ENCODE results near the gene ATG12.
A peak's percentile ranks its signal among the peaks of the same experiment; 100 is the strongest.
"Not testable (repeated sequence)": the region's sequence is repeated elsewhere in the genome, so short reads cannot be mapped to it uniquely, and the experiment has no call there.

Gene ATG12

DNA sequence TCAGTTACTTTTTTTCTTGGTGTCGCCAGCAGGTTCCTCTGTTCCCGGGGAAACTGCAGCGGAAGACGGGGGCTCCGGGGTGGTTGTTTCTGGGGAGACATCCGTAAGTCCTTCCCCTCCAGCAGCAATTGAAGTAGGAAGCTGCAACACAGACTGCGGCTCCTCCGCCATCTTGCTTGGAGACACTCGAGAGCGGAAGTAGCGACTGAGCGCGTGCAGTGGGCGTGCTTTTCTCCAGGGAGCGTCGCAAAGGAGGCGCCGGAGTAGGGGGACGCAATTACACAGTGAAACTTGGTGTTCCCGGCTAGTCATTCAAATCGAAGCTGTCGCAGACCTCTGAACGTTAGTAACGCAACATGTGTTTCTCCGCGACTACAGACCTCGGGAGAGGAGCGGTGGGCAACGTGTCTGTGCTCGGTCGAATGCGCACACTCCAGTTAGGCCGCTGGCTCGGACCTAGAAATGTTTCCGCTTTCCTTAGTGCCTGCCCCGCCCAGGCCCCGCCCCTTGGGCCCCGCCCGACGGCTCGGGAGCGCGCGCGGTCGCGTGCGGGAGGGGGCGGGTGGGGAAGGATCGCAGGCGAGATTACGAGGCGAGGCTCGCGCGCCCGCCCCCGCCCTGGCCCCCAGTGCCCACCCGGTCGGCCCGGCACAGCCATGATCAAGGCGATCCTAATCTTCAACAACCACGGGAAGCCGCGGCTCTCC, at the start of gene ATG12, which contains the start of gene AP3S1:
Gene ATG12, minus strand, starts transcription at position 184 of the 707 bp plus-strand sequence. Its CDS starts 13 bp downstream, at position 171.
Gene AP3S1, plus strand, starts transcription at position 554 of the 707 bp plus-strand sequence. Its CDS starts 103 bp downstream, at position 657.
- peak; percentile 89 for DNase-seq

DNA sequence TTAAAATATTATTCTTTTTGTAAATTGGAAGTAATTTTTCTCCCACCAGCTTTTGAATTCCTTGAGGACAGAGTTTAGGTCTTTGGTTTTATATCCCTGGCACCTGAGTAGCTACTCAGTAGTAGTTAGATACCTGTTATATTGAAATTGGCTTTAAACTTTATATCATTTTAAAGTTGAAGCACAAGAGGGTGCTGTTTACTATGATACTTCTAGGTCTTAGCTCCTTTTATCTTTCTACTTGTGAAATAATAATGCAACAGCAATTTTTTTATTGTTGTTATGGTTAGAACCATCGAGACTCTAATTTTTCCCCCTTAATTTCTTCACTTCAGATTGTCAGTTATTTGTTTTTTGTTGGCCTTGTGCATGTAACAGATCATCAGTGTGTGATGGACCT, 46.7 kb upstream of the ATG12 start:
- DNase-seq = no peak

DNA sequence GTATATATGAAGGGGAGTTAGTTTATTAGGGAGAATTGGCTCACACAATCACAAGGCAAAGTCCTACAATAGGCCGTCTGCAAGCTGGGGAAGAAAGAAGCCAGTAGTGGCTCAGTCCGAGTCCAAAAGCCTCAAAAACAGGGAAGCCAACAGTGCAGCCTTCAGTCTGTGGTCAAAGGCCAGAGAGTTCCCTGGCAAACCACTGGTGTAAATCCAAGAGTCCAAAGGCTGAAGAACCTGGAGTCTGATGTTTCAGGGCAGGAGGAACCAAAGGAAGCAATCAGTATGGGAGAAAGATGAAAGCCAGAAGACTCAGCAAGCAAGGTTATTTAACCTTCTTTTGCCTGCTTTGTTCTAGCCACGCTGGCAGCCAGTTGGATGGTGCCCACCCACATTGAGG, 43.8 kb upstream of the ATG12 start:
- not testable (repeated sequence) for DNase-seq

DNA sequence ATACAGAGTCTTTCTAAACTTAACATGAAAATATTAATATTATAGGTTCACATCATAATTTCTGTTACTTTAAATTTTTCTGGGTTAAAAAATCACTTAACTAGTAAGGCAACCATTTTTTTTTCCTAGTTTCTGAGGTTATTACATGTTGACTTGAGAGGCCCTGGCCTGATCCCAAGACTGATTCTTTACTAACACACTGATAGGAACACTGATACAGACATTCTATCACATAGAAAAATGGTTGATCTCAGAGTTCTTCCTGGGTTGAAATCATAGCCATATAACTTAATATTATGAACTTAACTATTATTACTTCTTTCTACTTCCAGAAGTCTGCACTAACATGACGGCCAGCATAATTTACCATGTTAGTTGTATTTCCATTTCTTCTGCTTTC, 43.3 kb upstream of the ATG12 start:
- DNase-seq = no peak

DNA sequence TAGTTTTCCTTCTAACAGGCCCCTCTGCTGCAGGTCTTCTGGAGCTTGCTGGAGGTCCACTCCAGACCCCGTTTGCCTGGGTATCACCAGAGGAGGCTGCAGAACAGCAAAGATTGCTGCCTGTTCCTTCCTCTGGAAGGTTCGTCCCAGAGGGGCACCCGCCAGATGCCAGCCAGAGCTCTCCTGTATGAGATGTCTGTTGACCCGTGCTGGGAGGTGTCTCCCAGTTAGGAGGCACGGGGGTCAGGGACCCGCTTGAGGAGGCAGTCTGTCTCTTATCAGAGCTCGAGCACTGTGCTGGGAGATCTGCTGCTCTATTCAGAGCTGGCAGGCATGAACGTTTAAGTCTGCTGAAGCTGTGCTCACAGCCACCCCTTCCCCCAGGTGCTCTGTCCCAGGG, 41.1 kb upstream of the ATG12 start:
- not testable (repeated sequence) for DNase-seq

DNA sequence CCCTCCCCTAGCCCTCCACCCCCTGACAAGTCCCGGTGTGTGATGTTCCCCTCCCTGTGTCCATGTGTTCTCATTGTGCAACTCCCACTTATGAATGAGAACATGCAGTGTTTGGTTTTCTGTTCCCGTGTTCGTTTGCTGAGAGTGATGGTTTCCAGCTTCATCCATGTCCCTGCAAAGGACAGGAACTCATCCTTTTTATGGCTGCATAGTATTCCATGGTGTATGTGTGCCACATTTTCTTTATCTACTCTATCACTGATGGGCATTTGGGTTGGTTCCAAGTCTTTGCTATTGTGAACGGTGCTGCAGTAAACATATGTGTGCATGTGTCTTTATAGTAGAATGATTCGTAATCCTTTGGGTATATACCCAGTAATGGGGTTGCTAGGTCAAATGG, 36.0 kb upstream of the ATG12 start:
- not testable (repeated sequence) for DNase-seq

DNA sequence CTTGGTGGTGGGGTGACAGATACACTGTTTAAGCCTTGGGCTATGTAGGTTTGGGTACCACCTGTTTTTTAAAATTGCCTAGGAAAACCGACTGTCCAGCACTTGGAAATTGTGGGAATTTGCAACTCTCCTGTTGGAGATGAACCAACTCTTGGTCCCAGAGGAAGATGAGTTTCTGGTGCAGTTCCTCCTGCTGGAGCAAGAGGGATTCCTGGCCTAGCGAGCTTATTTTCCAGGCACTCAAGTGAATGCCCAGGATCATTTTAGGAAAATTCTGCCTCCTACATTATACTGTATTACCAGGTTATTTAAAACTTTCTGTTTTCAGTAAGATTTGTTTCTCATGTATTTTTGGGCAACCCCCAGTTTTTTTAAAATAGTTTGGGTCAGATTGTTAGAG, 34.1 kb upstream of the ATG12 start:
- DNase-seq = no peak

DNA sequence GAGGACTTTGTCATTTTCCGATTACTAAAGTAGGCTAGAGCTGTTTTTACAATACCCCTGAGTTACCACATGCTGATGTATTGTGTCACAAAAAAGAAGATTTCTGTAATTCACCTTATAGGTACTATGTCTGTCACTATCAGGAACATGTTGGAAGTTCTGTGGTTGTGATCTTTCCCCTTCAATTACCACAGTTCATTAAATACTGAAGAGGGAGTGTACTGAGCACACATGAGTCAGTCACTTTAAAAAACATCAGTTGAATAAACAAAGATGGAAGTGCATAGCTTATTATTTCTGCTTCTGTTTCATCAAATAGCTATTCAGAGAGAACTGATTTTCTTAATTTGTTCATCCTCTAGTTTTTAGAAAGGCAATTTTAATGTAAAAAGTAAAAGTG, 32.0 kb upstream of the ATG12 start:
- no peak for DNase-seq

DNA sequence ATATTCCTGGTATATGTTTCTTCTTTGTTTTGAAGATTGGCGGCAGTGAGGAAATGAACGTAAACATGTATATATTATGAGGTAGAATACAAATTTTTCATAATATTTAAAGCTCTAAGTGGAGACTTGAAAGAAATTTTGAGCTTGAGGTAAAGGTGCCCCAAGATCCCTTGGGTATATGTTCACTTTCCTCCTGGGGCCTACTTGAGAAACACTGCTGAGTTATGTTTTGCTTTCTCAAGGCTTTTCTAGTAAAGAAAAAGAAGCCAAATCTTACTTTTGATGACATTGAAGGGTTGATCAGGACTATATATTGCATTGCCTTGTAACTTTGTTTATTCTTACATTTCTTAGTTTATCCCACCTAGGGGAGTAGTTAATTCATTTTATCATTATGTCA, 31.1 kb upstream of the ATG12 start:
- no peak for DNase-seq

DNA sequence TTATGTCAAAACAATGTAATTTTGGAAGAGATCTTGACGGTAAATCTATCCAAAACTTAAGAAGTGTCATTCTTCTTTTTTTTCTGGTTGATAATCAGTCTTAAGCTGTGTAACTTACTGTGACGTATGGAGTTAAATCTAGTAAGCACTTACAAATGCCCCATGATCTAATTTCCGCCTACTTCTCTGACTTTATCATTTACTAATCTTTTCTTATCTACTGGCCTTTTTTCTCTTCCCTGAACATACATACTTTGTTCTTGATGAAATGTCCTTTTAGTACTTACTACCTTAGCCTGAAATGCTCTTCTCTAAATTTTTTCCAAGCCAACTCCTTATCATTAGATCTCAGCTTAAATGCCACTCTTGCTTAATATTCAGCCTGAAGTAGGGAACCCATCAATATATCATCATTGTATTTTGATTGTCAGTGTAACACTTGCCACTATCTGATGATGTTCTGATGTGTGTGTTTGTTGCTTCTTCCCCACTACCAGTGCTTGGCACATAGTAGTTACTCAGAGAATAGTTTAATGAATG, 28.0 kb upstream of the ATG12 start:
- no peak for DNase-seq

DNA sequence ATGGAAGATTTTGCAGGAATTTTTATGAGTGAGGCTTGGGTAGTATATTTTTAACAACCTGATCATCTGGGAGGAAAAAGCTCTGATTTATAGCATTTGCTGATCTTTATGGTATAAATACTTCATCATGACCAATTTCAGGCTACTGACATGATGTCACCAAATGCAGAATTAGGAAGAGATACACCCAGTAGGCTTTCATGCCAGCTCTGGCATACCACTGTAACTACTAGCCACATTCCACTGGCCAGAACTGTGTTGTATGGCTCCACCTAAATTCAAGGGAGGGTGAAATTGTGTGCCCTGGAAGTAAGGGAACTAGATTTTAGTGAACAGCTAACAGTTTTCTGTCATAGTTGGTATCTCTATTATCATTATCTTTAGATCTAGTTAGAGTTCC, 18.0 kb upstream of the ATG12 start:
- DNase-seq = no peak

DNA sequence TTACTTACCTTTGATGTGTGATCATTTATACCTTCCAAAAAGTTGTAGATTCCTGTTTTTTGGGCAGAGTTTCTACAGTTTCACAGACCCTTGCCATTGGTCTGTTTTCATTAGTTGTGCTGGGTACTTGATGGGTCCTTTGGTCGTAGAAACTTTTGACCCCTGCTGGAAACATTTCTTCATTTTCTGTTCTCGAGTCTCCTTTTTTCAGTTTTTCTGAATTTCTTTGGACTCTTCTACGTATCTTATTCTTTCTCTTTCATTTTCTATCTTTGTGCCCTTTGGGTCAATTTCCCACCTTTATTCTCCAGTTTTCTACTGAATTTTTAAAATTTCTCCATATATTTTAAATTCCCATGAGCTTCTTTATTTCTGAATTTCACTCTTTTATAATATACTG, 17.0 kb upstream of the ATG12 start:
- no peak for DNase-seq

DNA sequence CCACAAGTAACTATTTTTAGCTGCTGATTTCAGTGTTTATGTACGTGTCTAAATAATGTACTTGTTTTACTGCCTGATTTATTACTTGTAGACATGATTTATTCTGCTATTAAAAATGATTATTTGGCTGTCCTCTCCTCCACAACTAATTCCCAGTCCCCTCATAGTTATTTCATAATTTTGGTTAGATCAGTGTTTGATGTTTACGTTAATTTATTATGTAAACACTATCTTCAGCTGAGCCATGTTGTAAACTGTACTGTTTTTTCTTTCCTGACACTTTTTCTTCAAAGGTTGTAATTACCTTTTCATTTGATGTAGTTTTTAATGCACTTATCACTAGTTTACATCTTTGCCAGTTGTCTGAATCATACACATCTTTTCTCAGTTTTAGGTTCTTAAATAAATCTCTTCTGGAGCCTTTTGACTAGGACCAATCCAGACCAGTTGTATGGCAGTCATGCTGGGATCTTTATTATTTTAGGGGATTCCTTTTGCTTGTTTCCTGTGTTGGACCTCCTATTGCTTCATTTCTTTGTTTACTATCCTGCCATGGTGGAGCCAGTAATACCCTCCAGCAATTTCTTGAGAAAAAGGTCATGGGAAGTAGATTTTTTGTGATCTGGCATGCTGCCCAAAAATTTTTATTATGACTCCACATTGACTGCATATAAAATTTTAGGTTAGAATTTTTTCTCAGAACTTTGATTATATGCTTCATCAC, 16.4 kb upstream of the ATG12 start:
- no peak for DNase-seq

DNA sequence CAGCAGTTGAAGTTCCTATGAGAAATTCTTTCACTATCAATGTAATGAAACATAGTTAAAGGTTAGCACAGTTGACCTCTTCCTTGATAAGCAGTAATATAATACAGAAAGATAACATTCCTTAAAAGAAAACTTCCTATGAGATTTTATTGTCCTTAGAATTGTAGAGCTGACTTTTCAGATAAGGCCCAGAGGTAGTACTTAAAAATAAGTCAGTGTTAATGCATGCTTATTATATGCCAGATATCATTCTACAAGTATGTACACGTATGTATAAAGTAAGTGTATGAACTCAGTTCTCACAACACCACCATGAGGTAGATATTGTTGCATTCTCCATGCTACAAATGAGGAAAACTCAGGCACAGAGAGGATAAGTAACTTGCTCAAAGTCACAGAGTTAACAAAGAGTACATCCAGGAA, 15.7 kb upstream of the ATG12 start:
- no peak for DNase-seq

DNA sequence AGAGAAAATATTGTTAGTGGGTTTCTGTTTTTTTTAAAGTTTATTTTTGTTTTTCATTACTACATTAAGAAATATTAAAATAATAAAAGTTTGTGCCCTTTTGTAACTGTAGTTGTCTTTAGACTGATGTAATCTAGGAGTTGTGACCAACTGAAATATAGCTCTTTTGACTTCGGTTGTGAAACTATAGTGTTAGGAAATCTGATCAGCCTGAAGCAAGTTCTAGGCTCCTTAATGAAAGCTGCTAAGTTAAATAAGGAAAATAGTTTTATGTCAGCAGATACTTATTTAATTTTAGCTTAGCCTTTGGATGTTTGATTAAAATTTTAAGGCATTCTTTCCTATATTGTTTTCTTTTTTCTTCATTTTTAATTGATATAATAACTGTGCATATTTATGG, 14.6 kb upstream of the ATG12 start:
- no peak for DNase-seq

DNA sequence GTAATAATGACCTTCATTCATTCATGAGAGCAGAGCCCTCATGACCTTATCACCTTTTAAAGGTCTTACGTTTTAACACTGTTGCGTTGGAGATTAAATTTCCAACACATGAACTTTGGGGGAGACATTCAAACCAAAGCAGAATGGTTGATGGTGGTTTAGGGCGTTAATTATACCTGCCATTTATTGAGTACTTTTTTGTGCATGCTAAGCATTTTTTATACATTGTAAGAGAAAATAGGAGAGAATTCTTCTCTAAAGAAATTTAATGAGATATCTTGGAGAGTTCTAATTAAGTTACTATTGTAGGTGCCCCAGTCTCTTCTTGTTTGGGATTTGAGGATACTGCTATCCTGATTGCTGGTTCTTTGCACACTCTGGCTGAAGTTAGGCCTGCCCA, 12.8 kb upstream of the ATG12 start:
- DNase-seq = no peak

DNA sequence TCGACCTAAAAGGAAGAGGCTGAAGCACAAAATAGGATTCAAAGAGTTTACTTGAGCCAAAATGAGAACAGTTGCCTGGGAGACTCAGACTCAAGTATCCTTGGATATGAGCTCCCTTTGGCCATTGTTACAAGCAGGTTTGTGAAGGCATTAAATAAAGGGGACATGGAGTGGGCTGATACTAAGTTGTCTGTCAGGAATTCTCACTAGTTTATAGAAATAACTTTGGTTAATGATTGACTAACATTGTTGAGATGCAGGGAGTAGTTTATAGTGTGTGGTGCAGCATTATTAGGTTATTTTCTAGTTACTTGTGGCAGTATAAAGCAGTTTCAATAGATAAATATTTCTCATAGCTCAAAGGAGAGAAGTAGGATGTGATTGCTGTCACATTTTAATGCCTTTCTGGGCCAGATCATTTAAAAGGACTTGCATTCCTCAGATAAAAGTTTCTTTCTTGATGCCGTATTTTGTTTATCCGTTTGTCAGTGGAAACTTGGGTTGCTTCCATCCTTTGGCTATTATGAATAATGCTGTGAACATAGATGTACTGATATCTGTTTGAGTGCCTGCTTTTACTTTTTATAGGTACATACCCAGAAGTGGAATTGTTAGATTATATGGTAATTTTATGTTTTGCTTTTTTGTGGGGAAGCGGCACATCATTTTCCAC, 9.5 kb upstream of the ATG12 start:
- no peak for DNase-seq

DNA sequence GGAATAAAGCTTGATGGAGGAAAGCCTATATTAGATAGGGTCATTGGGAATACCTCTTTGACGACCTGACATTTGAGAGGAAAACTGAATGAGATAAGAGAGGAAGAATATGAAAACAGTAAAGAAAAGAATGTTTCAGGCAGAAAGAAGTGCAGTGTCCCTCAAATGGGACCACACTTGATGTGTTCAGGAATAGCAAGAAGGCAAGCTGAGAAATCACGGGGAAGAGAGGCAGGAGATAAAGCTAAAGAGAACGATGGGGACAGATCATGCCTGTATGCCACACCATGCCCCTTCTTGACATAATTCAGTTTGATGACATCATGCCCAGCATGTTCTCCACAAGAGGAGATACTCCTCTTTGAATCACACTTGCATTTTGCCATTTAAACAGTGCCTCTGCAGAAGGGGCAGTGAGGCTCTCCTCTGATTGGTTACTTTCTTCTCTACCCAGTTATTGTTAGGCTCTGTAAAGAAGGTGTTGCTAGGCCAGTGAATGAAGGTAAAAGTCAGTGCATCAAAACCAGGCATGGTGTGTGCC, 8.0 kb upstream of the ATG12 start:
- no peak for DNase-seq

DNA sequence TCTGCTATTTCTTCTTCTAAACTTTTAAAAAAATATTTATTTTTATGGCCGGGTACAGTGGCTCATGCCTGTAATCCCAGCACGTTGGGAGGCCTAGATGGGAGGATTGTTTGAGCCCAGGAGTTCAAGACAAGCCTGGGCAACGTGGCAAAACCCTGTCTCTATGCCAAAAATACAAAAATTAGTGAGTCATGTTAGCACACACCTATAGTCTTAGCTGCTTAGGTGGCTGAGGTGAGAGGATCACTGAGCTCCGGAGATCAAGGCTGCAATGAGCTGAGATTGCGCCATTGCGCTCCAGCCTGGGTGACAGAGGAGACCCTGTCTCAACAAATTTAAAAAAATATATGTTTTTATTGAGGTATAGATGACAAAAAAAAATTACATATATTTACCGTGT, 5.9 kb upstream of the ATG12 start:
- DNase-seq = no peak

DNA sequence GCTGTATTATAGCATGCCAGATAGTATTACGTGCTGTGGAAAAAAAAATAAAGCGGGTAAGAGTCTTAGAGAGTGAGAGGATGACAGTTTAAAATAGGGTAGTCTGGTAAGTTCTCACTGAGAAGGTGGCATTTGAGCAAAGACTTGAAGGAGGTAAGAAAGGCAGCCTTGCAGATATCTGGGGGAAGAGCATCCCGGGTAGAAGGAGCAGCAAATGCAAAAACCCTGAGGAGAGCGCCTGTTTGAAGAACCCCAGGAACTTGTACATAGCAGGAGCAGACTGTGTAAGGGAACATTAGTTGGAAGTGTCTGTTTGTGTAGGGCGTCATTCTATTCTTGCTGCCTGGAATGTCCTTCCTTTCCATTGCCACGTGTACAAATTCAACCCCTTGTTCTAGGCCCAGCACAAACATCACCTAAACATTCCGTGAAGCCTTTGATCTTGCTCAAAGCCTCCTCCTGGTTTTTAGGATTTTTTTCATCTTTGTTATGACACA, 3.0 kb upstream of the ATG12 start:
- DNase-seq = no peak

DNA sequence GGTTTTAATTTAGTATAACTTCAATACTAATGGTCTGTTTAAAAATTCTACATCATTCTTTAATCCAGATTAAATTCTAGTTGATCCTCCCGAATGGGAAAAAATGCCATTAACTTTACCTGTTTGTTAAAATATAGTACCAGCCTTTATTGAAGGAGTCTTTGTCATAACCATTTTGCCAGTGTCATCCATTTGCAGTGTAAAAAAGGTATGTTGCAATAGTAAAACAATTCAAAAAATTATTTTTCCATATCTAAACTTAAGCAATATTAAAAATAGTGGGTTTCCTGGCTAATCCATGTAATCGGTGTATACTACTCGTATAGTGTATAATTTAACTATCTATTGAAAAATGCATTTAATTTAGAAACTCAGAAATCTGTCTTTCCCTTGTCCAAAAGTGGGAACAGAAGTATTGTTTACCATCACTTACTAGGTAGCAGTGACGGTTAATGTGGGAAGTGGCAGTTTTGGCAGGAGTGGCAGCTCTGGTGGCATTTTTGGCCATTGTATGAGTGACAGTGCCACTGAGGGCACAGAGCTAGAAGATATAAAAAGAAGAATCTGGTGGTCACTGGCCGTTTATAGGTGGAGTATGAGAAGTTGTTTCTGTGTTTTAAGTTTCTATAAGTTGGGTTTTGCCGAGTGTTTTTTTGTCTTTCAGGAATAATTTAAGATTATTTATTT, 2.2 kb upstream of the ATG12 start:
- DNase-seq = no peak

DNA sequence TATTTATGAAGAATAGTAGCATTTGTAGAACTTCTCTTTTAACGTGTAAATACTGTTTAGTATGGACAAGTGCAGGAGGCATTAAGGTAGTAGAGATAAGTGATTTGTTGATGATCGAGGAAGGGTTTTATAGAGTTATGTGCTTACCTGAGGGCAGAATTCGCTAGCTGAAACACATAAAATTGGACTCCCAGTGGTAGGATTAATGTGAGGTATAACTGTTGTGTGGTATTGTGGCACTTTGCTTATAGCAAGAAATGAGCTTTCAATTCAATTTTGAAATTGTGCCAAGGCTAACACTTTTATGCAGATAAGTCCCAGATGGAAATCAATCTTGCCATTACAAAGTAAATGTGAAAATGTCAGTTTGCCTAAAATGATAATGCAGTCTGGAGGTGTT, 1.6 kb upstream of the ATG12 start:
- DNase-seq = no peak
